Astrocyte of the spinal cord (primary cell): ENCODE results near the gene OR10V1.

Source experiments
- DNase-seq: peaks from one replicate; pipeline ENCODE4 v3.0.0; 2011; ENCODE audit warnings: low read depth, low spot score
- H3K4me3 ChIP-seq: 2 replicates; pipeline ENCODE4 v1.5.1; 2011; ENCODE audit warnings: low read depth, mild to moderate bottlenecking, low read length, moderate library complexity
- CTCF ChIP-seq: IDR thresholded peaks from 2 replicates; pipeline ENCODE4 v1.5.1; 2012; ENCODE audit warnings: low read depth, mild to moderate bottlenecking, low read length, inconsistent platforms
- in situ Hi-C: cut with HindIII; loops from 2 replicates; pipeline ENCODE4 v1.10.0; 2017; ENCODE audit warnings: low sequenced_read_pairs

OR10V1 gene

GRCh38 chr11:59756558-59756840 is 42.9 kb upstream of the OR10V1 start:
- H3K4me3 ChIP-seq = no peak overlapping the region
- in situ Hi-C loops = no loop called here
- no peak for TF ChIP-seq CTCF
- DNase-seq = no peak

- peak overlapping the region; percentile 86 for H3K4me3 ChIP-seq
- TF ChIP-seq CTCF = no peak
Measured at GRCh38 chr11:59755701-59756557, 42.3 kb upstream of the OR10V1 start.

GRCh38 chr11:59754859-59755700 is 41.4 kb upstream of the OR10V1 start, which contains the start of gene STX3:
Gene STX3 (plus strand): TSS chr11:59755376. CDS start chr11:59755606, 230 bp downstream.
- no peak for TF ChIP-seq CTCF
- peak; percentile 58 for DNase-seq
- peak within 1 kb of the TSS; percentile 86 for H3K4me3 ChIP-seq
- in situ Hi-C loops = no loop called here

More at GRCh38 chr11:59755701-59756557, 42.3 kb upstream of the OR10V1 start:
- DNase-seq = peak; percentile 67
- in situ Hi-C loops = no loop called here

GRCh38 chr11:59754494-59754858 is 40.8 kb upstream of the OR10V1 start:
- peak overlapping the region; percentile 86 for H3K4me3 ChIP-seq
- DNase-seq = peak; percentile 29
- in situ Hi-C loops = no loop called here
- no peak for TF ChIP-seq CTCF

GRCh38 chr11:59753650-59754493 is 40.2 kb upstream of the OR10V1 start:
- peak; percentile 68 for DNase-seq
- TF ChIP-seq CTCF = peak; percentile 89
- H3K4me3 ChIP-seq = peak overlapping the region; percentile 86
- in situ Hi-C loops = no loop called here

GRCh38 chr11:59746111-59746510 is 32.5 kb upstream of the OR10V1 start:
- in situ Hi-C loops = no loop called here

More at GRCh38 chr11:59746111-59746510, 32.5 kb upstream of the OR10V1 start:
- TF ChIP-seq CTCF = no peak
- no peak for DNase-seq
- no peak overlapping the region for H3K4me3 ChIP-seq
